CD8-positive, alpha-beta memory T cell (primary cell): ENCODE results near the gene CD83. TPM values are rescaled to one million over a fixed set of nuclear protein-coding genes. Genes with fewer than 3 reads are reported as not detected.
"Not testable (repeated sequence)": the region's sequence is repeated elsewhere in the genome, so short reads cannot be mapped to it uniquely, and the experiment has no call there.

Experiments used
- CTCF ChIA-PET: fragments of 350-600 bp; sonication (Branson Sonifier 250); formaldehyde crosslinking; loops from one replicate; lab custom pipeline; 2021; ENCODE audit warnings: antibody characterized with exemption; lab: Charles Lee
- POLR2A ChIA-PET: fragments of 350-600 bp; sonication (Branson Sonifier 250); formaldehyde crosslinking; loops from one replicate; lab custom pipeline; 2021; ENCODE audit warnings: antibody characterized with exemption; lab: Charles Lee
- DNase-seq, 5 donors: peaks; one replicate each; pipeline versions ENCODE4 v3.0.0 to v3.0.0-alpha.2; 2020 to 2022; ENCODE audit warnings: mixed read lengths in 1 of 5
- H3K27ac ChIP-seq: one replicate; pipeline ENCODE4 v1.7.0; 2013; ENCODE audit warnings: low read depth, mild to moderate bottlenecking, low read length, moderate library complexity
- H3K27me3 ChIP-seq: 2 replicates; pipeline ENCODE4 v1.7.0; 2013; ENCODE audit warnings: low read length, mild to moderate bottlenecking; ENCODE audit not compliant: insufficient read depth, poor library complexity, severe bottlenecking
- H3K36me3 ChIP-seq: 2 replicates; pipeline ENCODE4 v1.7.0; 2013; ENCODE audit warnings: mild to moderate bottlenecking, low read length, moderate library complexity; ENCODE audit not compliant: insufficient read depth
- H3K4me1 ChIP-seq: 2 replicates; pipeline ENCODE4 v1.7.0; 2013; ENCODE audit warnings: mild to moderate bottlenecking, low read length, moderate library complexity; ENCODE audit not compliant: insufficient read depth
- H3K4me3 ChIP-seq: 2 replicates; pipeline ENCODE4 v1.7.0; 2013; ENCODE audit warnings: mild to moderate bottlenecking, low read length
- H3K9me3 ChIP-seq: 2 replicates; pipeline ENCODE4 v1.7.0; 2013; ENCODE audit warnings: mild to moderate bottlenecking, low read length
- H3K27ac Mint-ChIP-seq, 8 donors: one replicate each; pipeline ENCODE4 v1.8.0; 2020 to 2021; ENCODE audit warnings: mixed read lengths in 8 of 8, mild to moderate bottlenecking in 6 of 8, inconsistent platforms in 3 of 8, moderate library complexity in 3 of 8
- H3K27me3 Mint-ChIP-seq, 2 donors: one replicate each; pipeline ENCODE4 v1.8.0; 2020 to 2021; ENCODE audit warnings: mixed read lengths in 2 of 2, mild to moderate bottlenecking in 1 of 2, moderate library complexity in 1 of 2
- H3K36me3 Mint-ChIP-seq, 3 donors: one replicate each; pipeline ENCODE4 v1.8.0; 2020 to 2021; ENCODE audit warnings: mixed read lengths in 3 of 3, inconsistent platforms in 1 of 3, mild to moderate bottlenecking in 1 of 3
- H3K4me1 Mint-ChIP-seq, 3 donors: one replicate each; pipeline ENCODE4 v1.8.0; 2020 to 2021; ENCODE audit warnings: mixed read lengths in 3 of 3, inconsistent platforms in 1 of 3, mild to moderate bottlenecking in 1 of 3
- H3K4me3 Mint-ChIP-seq, 7 donors: one replicate each; pipeline ENCODE4 v1.8.0; 2020 to 2021; ENCODE audit warnings: mixed read lengths in 7 of 7, mild to moderate bottlenecking in 6 of 7, moderate library complexity in 4 of 7, inconsistent platforms in 2 of 7
- H3K9me3 Mint-ChIP-seq, 5 donors: one replicate each; pipeline ENCODE4 v1.8.0; 2020 to 2022; ENCODE audit warnings: mixed read lengths in 5 of 5, mild to moderate bottlenecking in 3 of 5, moderate library complexity in 2 of 5, inconsistent platforms in 1 of 5
- polyA plus RNA-seq: library from polyadenylated mRNA; unstranded; fragments of 300-500 nt; fragmentation: Illumina TruSeq; gene quantifications from one replicate; pipeline ENCODE4 v1.2.3, GENCODE V29; 2021
- total RNA-seq, 2 experiments: library from RNA; stranded (reverse); gene quantifications; one replicate each; pipeline ENCODE4 v1.2.3, GENCODE V29; 2021

CD83 gene
- total and polyA plus RNA-seq, 3 experiments from 2014 or later = 3.2 to 56.2 (median 53.3) TPM

GRCh38 chr6:14144678-14145113 lies 27.1 kb downstream of the CD83 start:
- ChIA-PET POLR2A (no interaction called here), CTCF (interaction anchor here (0.8 to 3.2 kb wide), 11 partner anchors 9 to 1102 kb away, joined by 3 to 36 read pairs (median 5); no protein-coding TSS in a partner anchor)
- Histone ChIP-seq H3K27ac (no peak overlapping the region), H3K4me1 (no peaks in the 10 kb centered on the region), H3K9me3 (no peaks in the 10 kb centered on the region), H3K4me3 (no peak overlapping the region), H3K27me3 (no peaks in the 10 kb centered on the region), H3K36me3 (no peaks in the 10 kb centered on the region)
- peak; percentile 54 to 78 (median 62) for DNase-seq
- H3K27ac Mint-ChIP-seq = no peak overlapping the region
- no peak overlapping the region for H3K4me3 Mint-ChIP-seq
- peaks cover 0 to 5% (median 4%) of the 10 kb centered on the region in 3 donors for H3K4me1 Mint-ChIP-seq
- H3K27me3 Mint-ChIP-seq = no peaks in the 10 kb centered on the region
- H3K9me3 Mint-ChIP-seq = no peaks in the 10 kb centered on the region
- H3K36me3 Mint-ChIP-seq = no peaks in the 10 kb centered on the region

DNA sequence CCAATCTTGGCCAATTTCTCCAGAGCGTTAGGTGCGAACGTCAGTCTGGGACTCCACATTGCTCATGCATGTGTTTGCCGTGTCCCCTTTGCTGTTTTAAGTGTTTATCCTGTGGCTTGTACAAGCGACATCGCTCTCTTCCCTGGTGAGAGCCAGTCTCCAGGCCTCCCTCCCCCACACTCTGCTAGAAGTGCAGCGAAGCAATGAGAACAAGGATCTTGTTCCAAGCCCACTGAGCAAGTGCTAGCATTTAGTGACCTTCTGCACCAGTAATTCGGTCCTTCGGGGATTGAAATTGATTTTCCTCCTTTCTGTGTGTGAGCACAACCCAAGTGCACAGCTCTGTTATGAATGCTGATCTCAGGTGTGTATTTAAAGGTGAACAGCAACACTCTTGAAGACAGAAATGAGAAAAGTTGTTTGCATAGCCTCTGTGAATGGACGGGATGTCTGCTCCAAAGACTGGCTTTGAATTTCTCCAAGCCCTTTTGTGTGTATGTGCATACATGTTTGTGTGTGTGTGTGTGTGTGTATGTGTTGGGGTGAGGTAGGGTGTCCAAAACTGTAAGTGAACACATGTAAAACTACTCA lies 29.0 kb downstream of the CD83 start:
- H3K27me3 ChIP-seq = no peaks in the 10 kb centered on the region
- no peaks in the 10 kb centered on the region for H3K9me3 ChIP-seq
- H3K4me1 Mint-ChIP-seq = peaks cover 0 to 5% (median 4%) of the 10 kb centered on the region in 3 donors
- ChIA-PET CTCF (no interaction called here), POLR2A (no interaction called here)
- H3K4me1 ChIP-seq = no peaks in the 10 kb centered on the region
- no peak for DNase-seq
- H3K27ac ChIP-seq = no peak overlapping the region
- no peaks in the 10 kb centered on the region for H3K9me3 Mint-ChIP-seq
- H3K36me3 Mint-ChIP-seq = no peaks in the 10 kb centered on the region
- no peak overlapping the region for H3K4me3 ChIP-seq
- H3K27me3 Mint-ChIP-seq = no peaks in the 10 kb centered on the region
- H3K4me3 Mint-ChIP-seq = no peak overlapping the region
- peak overlapping the region in 1 of 8 donors; percentile 5 for H3K27ac Mint-ChIP-seq
- no peaks in the 10 kb centered on the region for H3K36me3 ChIP-seq

GRCh38 chr6:14147891-14148290 lies 30.3 kb downstream of the CD83 start:
- H3K27me3 ChIP-seq = no peaks in the 10 kb centered on the region
- no peaks in the 10 kb centered on the region for H3K36me3 Mint-ChIP-seq
- H3K4me3 ChIP-seq = no peak overlapping the region
- no peaks in the 10 kb centered on the region for H3K9me3 Mint-ChIP-seq
- ChIA-PET POLR2A (no interaction called here), CTCF (interaction anchor here (1.5 to 1.7 kb wide), 2 partner anchors 81 to 239 kb away, joined by 5 to 6 read pairs; no protein-coding TSS in a partner anchor)
- no peaks in the 10 kb centered on the region for H3K9me3 ChIP-seq
- H3K36me3 ChIP-seq = no peaks in the 10 kb centered on the region
- peaks cover 0 to 5% (median 4%) of the 10 kb centered on the region in 3 donors for H3K4me1 Mint-ChIP-seq
- no peak overlapping the region for H3K27ac ChIP-seq
- no peak overlapping the region for H3K27ac Mint-ChIP-seq
- no peak for DNase-seq
- H3K4me1 ChIP-seq = no peaks in the 10 kb centered on the region
- H3K4me3 Mint-ChIP-seq = no peak overlapping the region
- H3K27me3 Mint-ChIP-seq = no peaks in the 10 kb centered on the region

- Mint-ChIP-seq H3K4me3 (no peak overlapping the region), H3K4me1 (peaks cover 0 to 5% (median 4%) of the 10 kb centered on the region in 3 donors), H3K9me3 (no peaks in the 10 kb centered on the region), H3K27me3 (no peaks in the 10 kb centered on the region), H3K36me3 (no peaks in the 10 kb centered on the region), H3K27ac (no peak overlapping the region)
- DNase-seq = no peak
- no peaks in the 10 kb centered on the region for H3K36me3 ChIP-seq
- CTCF ChIA-PET = interaction anchor here (1.5 to 1.7 kb wide), 2 partner anchors 82 to 240 kb away, joined by 5 to 6 read pairs; no protein-coding TSS in a partner anchor
- no peaks in the 10 kb centered on the region for H3K4me1 ChIP-seq
- H3K27me3 ChIP-seq = no peaks in the 10 kb centered on the region
- no peaks in the 10 kb centered on the region for H3K9me3 ChIP-seq
- H3K27ac ChIP-seq = no peak overlapping the region
- no peak overlapping the region for H3K4me3 ChIP-seq
- POLR2A ChIA-PET = no interaction called here
Observed at GRCh38 chr6:14148471-14148870, 30.9 kb downstream of the CD83 start.

- H3K36me3 Mint-ChIP-seq = no peaks in the 10 kb centered on the region
- no peaks in the 10 kb centered on the region for H3K4me1 ChIP-seq
- H3K9me3 ChIP-seq = no peaks in the 10 kb centered on the region
- CTCF ChIA-PET = interaction anchor here (1.5 kb wide), 1 partner anchor 82 kb away, joined by 6 read pairs; no protein-coding TSS in a partner anchor
- DNase-seq = no peak
- H3K9me3 Mint-ChIP-seq = no peaks in the 10 kb centered on the region
- no peak overlapping the region for H3K27ac ChIP-seq
- POLR2A ChIA-PET = interaction anchor here (0.6 kb wide), 1 partner anchor 1962 kb away, joined by 4 read pairs; no protein-coding TSS in a partner anchor
- H3K4me3 Mint-ChIP-seq = no peak overlapping the region
- H3K36me3 ChIP-seq = no peaks in the 10 kb centered on the region
- peak overlapping the region in 1 of 8 donors; percentile 21 for H3K27ac Mint-ChIP-seq
- H3K27me3 Mint-ChIP-seq = no peaks in the 10 kb centered on the region
- peaks cover 0 to 5% (median 4%) of the 10 kb centered on the region in 3 donors for H3K4me1 Mint-ChIP-seq
- H3K4me3 ChIP-seq = no peak overlapping the region
- H3K27me3 ChIP-seq = no peaks in the 10 kb centered on the region
Observed at GRCh38 chr6:14149053-14149738, 31.6 kb downstream of the CD83 start.

DNA sequence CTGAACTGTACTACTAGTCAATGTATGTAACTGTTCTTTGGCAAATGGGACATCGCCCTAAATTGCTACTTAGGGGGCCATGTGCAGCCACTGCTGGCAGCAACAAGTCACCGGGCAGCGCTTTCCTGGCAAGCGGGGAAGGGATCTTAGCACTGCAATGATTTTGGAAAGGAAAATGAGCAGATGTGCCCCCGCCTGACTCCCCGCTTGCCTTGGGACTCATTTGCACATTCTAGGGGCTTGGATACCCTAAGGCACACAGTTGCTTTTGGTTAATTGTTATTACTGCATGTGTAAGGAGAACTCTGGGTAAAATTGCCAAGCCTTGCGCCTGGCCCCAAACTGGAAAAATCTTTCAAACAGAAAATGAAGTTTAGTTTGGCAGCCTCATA lies 32.2 kb downstream of the CD83 start:
- no peaks in the 10 kb centered on the region for H3K27me3 ChIP-seq
- no peak overlapping the region for H3K4me3 Mint-ChIP-seq
- no peak overlapping the region for H3K27ac Mint-ChIP-seq
- H3K4me1 Mint-ChIP-seq = peaks cover 0 to 2% (median 1%) of the 10 kb centered on the region in 3 donors
- CTCF ChIA-PET = no interaction called here
- H3K36me3 Mint-ChIP-seq = no peaks in the 10 kb centered on the region
- DNase-seq = no peak
- H3K4me1 ChIP-seq = no peaks in the 10 kb centered on the region
- H3K9me3 Mint-ChIP-seq = no peaks in the 10 kb centered on the region
- POLR2A ChIA-PET = interaction anchor here (0.6 kb wide), 1 partner anchor 1961 kb away, joined by 4 read pairs; no protein-coding TSS in a partner anchor
- no peaks in the 10 kb centered on the region for H3K9me3 ChIP-seq
- H3K27ac ChIP-seq = no peak overlapping the region
- H3K4me3 ChIP-seq = no peak overlapping the region
- no peaks in the 10 kb centered on the region for H3K27me3 Mint-ChIP-seq
- H3K36me3 ChIP-seq = no peaks in the 10 kb centered on the region

GRCh38 chr6:14151300-14151699 lies 33.7 kb downstream of the CD83 start:
- H3K27ac ChIP-seq, DNase-seq, POLR2A ChIA-PET, H3K4me1 ChIP-seq, H3K4me3 Mint-ChIP-seq, H3K4me3 ChIP-seq, H3K4me1 Mint-ChIP-seq, H3K36me3 Mint-ChIP-seq, H3K9me3 Mint-ChIP-seq, H3K9me3 ChIP-seq, H3K27me3 ChIP-seq, H3K36me3 ChIP-seq, CTCF ChIA-PET, H3K27ac Mint-ChIP-seq, H3K27me3 Mint-ChIP-seq: not testable (repeated sequence)

DNA sequence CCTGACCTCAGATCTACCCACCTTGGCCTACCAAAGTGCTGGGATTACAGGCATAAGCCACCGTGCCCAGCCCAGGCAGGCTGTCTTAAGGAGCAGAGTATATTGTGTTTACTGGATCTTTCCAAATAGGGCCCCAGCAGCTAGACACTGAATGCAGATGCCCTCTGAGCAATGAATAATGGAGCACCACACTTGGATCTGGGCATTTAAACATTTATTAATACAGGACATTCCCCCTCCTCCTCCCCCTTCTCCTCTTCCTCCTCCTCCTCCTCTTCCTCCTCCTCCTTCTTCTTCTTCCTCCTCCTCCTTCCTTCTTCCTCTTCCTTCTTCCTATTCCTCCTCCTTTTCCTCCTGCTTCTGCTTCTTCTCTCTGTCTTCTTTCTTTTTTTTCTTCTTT lies 34.2 kb downstream of the CD83 start:
- no peaks in the 10 kb centered on the region for H3K4me1 Mint-ChIP-seq
- CTCF ChIA-PET = interaction anchor here (1.4 kb wide), 1 partner anchor 13 kb away, joined by 3 read pairs; no protein-coding TSS in a partner anchor
- POLR2A ChIA-PET = no interaction called here

More for the DNA sequence above, 34.2 kb downstream of the CD83 start:
- no peak overlapping the region for H3K4me3 Mint-ChIP-seq
- Histone ChIP-seq H3K9me3 (no peaks in the 10 kb centered on the region), H3K4me1 (no peaks in the 10 kb centered on the region), H3K4me3 (no peak overlapping the region), H3K36me3 (no peaks in the 10 kb centered on the region), H3K27ac (no peak overlapping the region), H3K27me3 (no peaks in the 10 kb centered on the region)
- H3K27ac Mint-ChIP-seq = no peak overlapping the region
- no peaks in the 10 kb centered on the region for H3K36me3 Mint-ChIP-seq
- no peak for DNase-seq
- H3K27me3 Mint-ChIP-seq = peaks cover 0 to 2% of the 10 kb centered on the region in 2 donors
- H3K9me3 Mint-ChIP-seq = no peaks in the 10 kb centered on the region
